ENCODE measurements around the gene PTGIS.

PTGIS gene

DNA sequence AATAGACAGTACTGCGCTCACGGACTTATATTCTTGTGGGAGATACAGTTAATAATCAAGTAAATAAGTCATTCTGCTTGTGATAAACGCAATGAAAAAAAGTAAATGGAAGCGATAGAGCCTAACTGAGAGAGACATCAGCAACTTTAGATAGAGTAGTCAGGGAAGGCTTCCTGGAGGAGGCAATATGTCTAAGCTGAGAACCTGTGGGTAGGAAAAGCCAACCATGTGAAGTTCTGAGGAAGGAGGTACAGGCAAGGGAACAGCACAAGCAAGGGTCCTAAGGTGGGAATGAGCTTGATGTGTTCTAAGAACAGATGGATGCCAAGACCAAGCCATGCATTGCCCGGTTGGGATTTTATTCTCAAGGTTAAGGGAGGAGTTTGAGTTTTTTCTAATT, 78.2 kb downstream of the PTGIS start:
- peaks cover 4% of the 10 kb centered on the region in 2 donors for H3K27me3 ChIP-seq (ENCODE audit: control insufficient read depth in 1 of 2, insufficient read depth in 2 of 2, low read length in 2 of 2)
- no peak overlapping the region for H3K9ac ChIP-seq (ENCODE audit: low read length in 2 of 2)
- no peak overlapping the region for H3K27ac ChIP-seq (ENCODE audit: low read length)
- no peaks in the 10 kb centered on the region for H3K36me3 ChIP-seq (ENCODE audit: control insufficient read depth in 2 of 2, insufficient read depth in 2 of 2, low read length in 2 of 2)
- H3K9me3 ChIP-seq (ENCODE audit: control insufficient read depth in 2 of 2, low read length in 2 of 2): no peaks in the 10 kb centered on the region
- H3K4me1 ChIP-seq (ENCODE audit: control insufficient read depth, insufficient read depth, low read length): no peaks in the 10 kb centered on the region
- no peak overlapping the region for H3K4me3 ChIP-seq (ENCODE audit: low read length in 2 of 2)

GRCh38 chr20:49486064-49486463, 81.9 kb downstream of the PTGIS start:
- peaks cover 0 to 3% of the 10 kb centered on the region in 2 donors for H3K36me3 ChIP-seq (ENCODE audit: control insufficient read depth in 2 of 2, insufficient read depth in 2 of 2, low read length in 2 of 2)
- no peak overlapping the region for H3K27ac ChIP-seq (ENCODE audit: low read length)
- H3K4me1 ChIP-seq (ENCODE audit: control insufficient read depth, insufficient read depth, low read length): peaks cover 28% of the 10 kb centered on the region
- H3K27me3 ChIP-seq (ENCODE audit: control insufficient read depth in 1 of 2, insufficient read depth in 2 of 2, low read length in 2 of 2): peaks cover 4% of the 10 kb centered on the region in 2 donors
- H3K9ac ChIP-seq (ENCODE audit: low read length in 2 of 2): no peak overlapping the region
- H3K9me3 ChIP-seq (ENCODE audit: control insufficient read depth in 2 of 2, low read length in 2 of 2): no peaks in the 10 kb centered on the region
- H3K4me3 ChIP-seq (ENCODE audit: low read length in 2 of 2): no peak overlapping the region

DNA sequence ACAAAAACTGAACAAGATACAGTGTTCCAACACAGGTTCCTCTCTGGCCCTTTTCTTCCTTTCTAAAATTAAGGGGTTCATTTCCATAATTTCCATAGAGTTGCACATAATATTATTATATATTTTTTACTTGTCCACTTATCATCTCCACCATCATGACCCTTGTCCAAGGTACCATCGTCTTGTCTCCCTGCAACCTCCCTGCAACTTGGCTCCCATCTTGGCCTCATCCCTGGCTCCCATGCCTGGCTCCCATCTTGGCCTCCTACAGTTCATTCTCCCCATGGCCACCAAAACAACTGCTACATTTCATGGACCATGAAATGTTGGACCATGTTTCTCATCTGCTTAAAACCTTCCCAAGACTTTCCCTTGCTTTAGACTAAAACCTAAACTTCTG, 82.4 kb downstream of the PTGIS start:
- Histone ChIP-seq H3K27me3 (ENCODE audit: control insufficient read depth in 1 of 2, insufficient read depth in 2 of 2, low read length in 2 of 2) (peaks cover 4% of the 10 kb centered on the region in 2 donors), H3K9me3 (ENCODE audit: control insufficient read depth in 2 of 2, low read length in 2 of 2) (no peaks in the 10 kb centered on the region), H3K9ac (ENCODE audit: low read length in 2 of 2) (no peak overlapping the region), H3K4me3 (ENCODE audit: low read length in 2 of 2) (no peak overlapping the region), H3K27ac (ENCODE audit: low read length) (no peak overlapping the region), H3K36me3 (ENCODE audit: control insufficient read depth in 2 of 2, insufficient read depth in 2 of 2, low read length in 2 of 2) (peaks cover 0 to 3% of the 10 kb centered on the region in 2 donors), H3K4me1 (ENCODE audit: control insufficient read depth, insufficient read depth, low read length) (peaks cover 30% of the 10 kb centered on the region)

DNA sequence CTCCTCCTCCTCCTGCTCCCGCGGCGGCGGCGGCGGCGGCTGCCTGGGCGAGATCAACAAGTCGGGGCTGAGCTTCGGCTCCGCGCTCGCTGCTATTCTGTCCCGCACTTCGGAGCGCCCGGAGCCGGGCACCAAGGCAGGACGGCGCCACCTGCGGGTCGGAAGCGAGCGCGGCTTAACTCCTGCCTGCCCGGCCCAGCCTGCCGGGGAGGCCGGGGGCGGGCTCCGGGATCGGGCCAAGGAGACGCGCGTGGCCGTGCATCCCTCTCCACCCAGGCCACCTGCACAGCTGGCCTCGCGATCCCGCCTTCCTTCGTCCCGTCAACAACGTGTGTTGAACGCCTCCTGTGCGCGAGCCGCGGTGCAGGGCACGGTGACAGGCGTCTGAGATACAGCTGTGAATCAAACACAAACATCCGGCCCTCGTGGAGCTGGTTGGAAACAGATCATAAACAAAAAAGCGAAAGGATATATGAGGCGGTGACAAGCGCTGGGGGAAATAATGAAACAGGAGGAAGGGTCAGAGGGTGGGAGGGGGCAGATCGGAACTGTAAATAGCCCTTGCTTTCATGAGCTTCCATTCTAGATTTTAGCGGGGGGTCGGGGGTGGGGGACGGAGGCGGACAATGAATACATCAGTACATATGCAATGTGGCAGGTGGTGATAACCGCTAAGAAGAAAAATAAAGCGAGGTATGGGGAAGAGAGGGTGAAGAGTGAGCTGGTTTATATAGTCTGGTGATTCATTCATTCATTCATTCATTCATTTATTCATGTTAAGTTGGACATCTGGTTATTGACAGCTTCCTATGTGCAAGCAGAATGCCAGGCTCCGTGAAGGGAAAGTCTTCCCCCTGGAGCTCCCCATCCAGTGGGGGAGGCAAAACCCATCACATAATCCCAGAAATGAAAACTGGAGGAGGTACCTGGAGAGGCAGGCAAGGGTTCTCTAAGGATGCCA, 83.5 kb downstream of the PTGIS start:
- H3K9me3 ChIP-seq (ENCODE audit: control insufficient read depth in 2 of 2, low read length in 2 of 2): no peaks in the 10 kb centered on the region
- peak overlapping the region; percentile 28 to 29 for H3K9ac ChIP-seq (ENCODE audit: low read length in 2 of 2)
- peaks cover 39% of the 10 kb centered on the region for H3K4me1 ChIP-seq (ENCODE audit: control insufficient read depth, insufficient read depth, low read length)
- H3K27ac ChIP-seq (ENCODE audit: low read length): no peak overlapping the region
- peaks cover 0 to 3% of the 10 kb centered on the region in 2 donors for H3K36me3 ChIP-seq (ENCODE audit: control insufficient read depth in 2 of 2, insufficient read depth in 2 of 2, low read length in 2 of 2)
- H3K27me3 ChIP-seq (ENCODE audit: control insufficient read depth in 1 of 2, insufficient read depth in 2 of 2, low read length in 2 of 2): peaks cover 0 to 2% of the 10 kb centered on the region in 2 donors
- peak overlapping the region; percentile 83 for H3K4me3 ChIP-seq (ENCODE audit: low read length in 2 of 2)

DNA sequence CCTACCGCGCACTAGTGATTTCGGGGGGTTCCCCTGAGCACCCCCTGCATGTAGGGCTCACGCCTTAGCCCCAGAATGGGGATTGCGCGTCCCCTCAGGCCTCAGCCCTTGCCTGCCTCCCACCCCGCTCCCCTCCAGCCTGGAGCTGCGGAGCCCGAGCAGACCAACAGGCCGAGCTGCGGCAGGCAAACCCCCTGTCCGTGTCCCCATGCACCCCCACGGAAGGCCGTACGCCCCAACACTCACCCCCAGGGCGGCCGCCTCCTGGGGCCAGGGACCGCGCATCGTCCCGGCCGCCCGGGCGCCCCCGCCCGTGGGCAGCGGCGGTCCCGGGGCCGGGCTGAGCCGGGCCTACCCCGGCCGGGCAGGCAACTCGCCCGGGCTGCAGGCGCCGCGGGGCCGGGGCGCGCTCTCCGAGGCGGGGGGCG, 84.2 kb downstream of the PTGIS start:
- no peaks in the 10 kb centered on the region for H3K9me3 ChIP-seq (ENCODE audit: control insufficient read depth in 2 of 2, low read length in 2 of 2)
- peak overlapping the region in 1 of 2 donors; percentile 42 for H3K9ac ChIP-seq (ENCODE audit: low read length in 2 of 2)
- peaks cover 0 to 2% of the 10 kb centered on the region in 2 donors for H3K27me3 ChIP-seq (ENCODE audit: control insufficient read depth in 1 of 2, insufficient read depth in 2 of 2, low read length in 2 of 2)
- peaks cover 0 to 3% of the 10 kb centered on the region in 2 donors for H3K36me3 ChIP-seq (ENCODE audit: control insufficient read depth in 2 of 2, insufficient read depth in 2 of 2, low read length in 2 of 2)
- H3K27ac ChIP-seq (ENCODE audit: low read length): no peak overlapping the region
- peaks cover 39% of the 10 kb centered on the region for H3K4me1 ChIP-seq (ENCODE audit: control insufficient read depth, insufficient read depth, low read length)
- H3K4me3 ChIP-seq (ENCODE audit: low read length in 2 of 2): peak overlapping the region; percentile 80 to 83

- Histone ChIP-seq H3K9ac (ENCODE audit: low read length in 2 of 2) (peak overlapping the region in 1 of 2 donors; percentile 42), H3K4me1 (ENCODE audit: control insufficient read depth, insufficient read depth, low read length) (peaks cover 39% of the 10 kb centered on the region), H3K4me3 (ENCODE audit: low read length in 2 of 2) (peak overlapping the region; percentile 80 to 83), H3K27ac (ENCODE audit: low read length) (no peak overlapping the region), H3K27me3 (ENCODE audit: control insufficient read depth in 1 of 2, insufficient read depth in 2 of 2, low read length in 2 of 2) (peaks cover 0 to 2% of the 10 kb centered on the region in 2 donors), H3K36me3 (ENCODE audit: control insufficient read depth in 2 of 2, insufficient read depth in 2 of 2, low read length in 2 of 2) (peaks cover 0 to 3% of the 10 kb centered on the region in 2 donors), H3K9me3 (ENCODE audit: control insufficient read depth in 2 of 2, low read length in 2 of 2) (no peaks in the 10 kb centered on the region)
Observed at GRCh38 chr20:49483018-49483695, 84.8 kb downstream of the PTGIS start.

- Histone ChIP-seq H3K4me1 (ENCODE audit: control insufficient read depth, insufficient read depth, low read length) (peaks cover 39% of the 10 kb centered on the region), H3K27ac (ENCODE audit: low read length) (no peak within 1 kb of the TSS), H3K9ac (ENCODE audit: low read length in 2 of 2) (peak within 1 kb of the TSS in 1 of 2 donors; percentile 42), H3K36me3 (ENCODE audit: control insufficient read depth in 2 of 2, insufficient read depth in 2 of 2, low read length in 2 of 2) (peaks cover 0 to 5% of the 10 kb centered on the region in 2 donors), H3K9me3 (ENCODE audit: control insufficient read depth in 2 of 2, low read length in 2 of 2) (no peaks in the 10 kb centered on the region), H3K27me3 (ENCODE audit: control insufficient read depth in 1 of 2, insufficient read depth in 2 of 2, low read length in 2 of 2) (peaks cover 0 to 2% of the 10 kb centered on the region in 2 donors), H3K4me3 (ENCODE audit: low read length in 2 of 2) (peak within 1 kb of the TSS; percentile 80 to 83)
Observed at GRCh38 chr20:49482621-49483017, 85.3 kb downstream of the PTGIS start, which contains the start of gene KCNB1. Gene KCNB1, minus strand, starts transcription at chr20:49482668. Its CDS starts 188 bp downstream, at chr20:49482480.

DNA sequence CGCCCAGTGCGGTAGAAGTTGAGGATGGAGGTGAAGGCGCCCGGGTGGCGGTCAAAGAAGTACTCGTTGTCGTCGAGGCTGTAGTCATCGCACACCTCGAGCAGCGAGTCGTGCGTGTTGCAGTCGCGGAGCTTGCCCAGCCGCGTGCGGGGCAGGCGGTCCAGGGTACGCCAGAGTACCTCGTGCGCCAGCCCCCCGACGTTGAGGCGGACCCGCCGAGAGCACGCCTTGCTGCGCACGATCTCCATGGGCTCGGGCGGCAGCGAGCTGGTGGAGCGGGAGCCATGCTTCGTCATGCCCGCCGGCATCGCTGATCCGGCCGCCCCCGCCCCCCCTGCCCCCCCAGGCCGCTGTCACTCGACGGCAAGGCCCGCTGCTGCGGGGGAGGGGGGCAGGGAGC, 85.8 kb downstream of the PTGIS start:
- peak overlapping the region; percentile 80 to 83 for H3K4me3 ChIP-seq (ENCODE audit: low read length in 2 of 2)
- H3K36me3 ChIP-seq (ENCODE audit: control insufficient read depth in 2 of 2, insufficient read depth in 2 of 2, low read length in 2 of 2): peaks cover 0 to 5% of the 10 kb centered on the region in 2 donors
- peaks cover 39% of the 10 kb centered on the region for H3K4me1 ChIP-seq (ENCODE audit: control insufficient read depth, insufficient read depth, low read length)
- H3K27me3 ChIP-seq (ENCODE audit: control insufficient read depth in 1 of 2, insufficient read depth in 2 of 2, low read length in 2 of 2): peaks cover 0 to 2% of the 10 kb centered on the region in 2 donors
- no peak overlapping the region for H3K27ac ChIP-seq (ENCODE audit: low read length)
- no peak overlapping the region for H3K9ac ChIP-seq (ENCODE audit: low read length in 2 of 2)
- no peaks in the 10 kb centered on the region for H3K9me3 ChIP-seq (ENCODE audit: control insufficient read depth in 2 of 2, low read length in 2 of 2)

DNA sequence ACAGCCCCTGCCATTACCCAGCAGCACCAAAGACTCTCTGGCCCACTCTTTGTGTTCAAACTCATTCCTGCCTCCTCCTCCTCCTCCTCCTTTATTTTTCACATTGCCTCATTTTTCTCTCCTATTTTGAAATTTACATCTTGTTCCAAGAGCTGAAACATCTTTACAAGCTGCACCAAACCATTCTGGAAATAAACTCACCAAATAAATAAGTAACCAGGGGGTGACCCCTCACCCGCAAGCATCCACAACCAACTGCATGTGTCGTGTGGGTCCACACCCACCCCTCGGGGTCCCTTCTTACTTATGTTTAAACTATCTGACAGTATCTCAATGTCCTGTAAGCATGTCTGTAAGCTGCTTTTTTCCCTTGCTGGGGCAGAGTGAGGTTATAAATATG, 86.8 kb downstream of the PTGIS start:
- Histone ChIP-seq H3K9me3 (ENCODE audit: control insufficient read depth in 2 of 2, low read length in 2 of 2) (no peaks in the 10 kb centered on the region), H3K4me3 (ENCODE audit: low read length in 2 of 2) (no peak overlapping the region), H3K27ac (ENCODE audit: low read length) (no peak overlapping the region), H3K4me1 (ENCODE audit: control insufficient read depth, insufficient read depth, low read length) (peaks cover 39% of the 10 kb centered on the region), H3K36me3 (ENCODE audit: control insufficient read depth in 2 of 2, insufficient read depth in 2 of 2, low read length in 2 of 2) (peaks cover 0 to 7% of the 10 kb centered on the region in 2 donors), H3K9ac (ENCODE audit: low read length in 2 of 2) (no peak overlapping the region), H3K27me3 (ENCODE audit: control insufficient read depth in 1 of 2, insufficient read depth in 2 of 2, low read length in 2 of 2) (no peaks in the 10 kb centered on the region)

DNA sequence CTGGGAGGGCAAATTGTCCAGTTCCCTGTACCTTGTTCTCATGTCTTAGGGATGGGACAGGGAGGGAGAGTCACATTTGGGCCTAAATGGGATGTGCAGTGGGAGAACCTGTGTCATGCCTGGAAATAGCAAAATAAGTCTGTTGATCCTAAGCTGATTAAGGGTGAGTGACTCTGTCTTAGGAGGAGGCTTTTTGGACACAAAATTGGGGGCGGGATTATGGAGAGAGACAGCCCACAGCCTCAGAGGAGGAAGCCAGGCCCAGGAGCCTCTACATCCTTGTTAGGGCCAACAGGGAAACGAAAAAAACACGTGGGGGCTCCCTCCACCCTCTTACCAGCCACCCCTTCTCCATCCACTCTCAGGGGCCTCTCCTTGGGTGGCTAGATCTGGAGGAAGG, 87.7 kb downstream of the PTGIS start:
- Histone ChIP-seq H3K4me1 (ENCODE audit: control insufficient read depth, insufficient read depth, low read length) (peaks cover 39% of the 10 kb centered on the region), H3K9me3 (ENCODE audit: control insufficient read depth in 2 of 2, low read length in 2 of 2) (no peaks in the 10 kb centered on the region), H3K4me3 (ENCODE audit: low read length in 2 of 2) (no peak overlapping the region), H3K36me3 (ENCODE audit: control insufficient read depth in 2 of 2, insufficient read depth in 2 of 2, low read length in 2 of 2) (peaks cover 0 to 10% of the 10 kb centered on the region in 2 donors), H3K27ac (ENCODE audit: low read length) (no peak overlapping the region), H3K9ac (ENCODE audit: low read length in 2 of 2) (no peak overlapping the region), H3K27me3 (ENCODE audit: control insufficient read depth in 1 of 2, insufficient read depth in 2 of 2, low read length in 2 of 2) (no peaks in the 10 kb centered on the region)
